Ishikawa (cell line): ENCODE measurements around the gene EFHD1.

Experiments
- CEBPB ChIP-seq: IDR thresholded peaks from 2 replicates; pipeline ENCODE4 v1.6.1; 2012
- CREB1 ChIP-seq: IDR thresholded peaks from 2 replicates; pipeline ENCODE4 v1.6.1; 2012; ENCODE audit warnings: low read depth
- EGR1 ChIP-seq: IDR thresholded peaks from 2 replicates; pipeline ENCODE4 v1.6.1; 2012
- EP300 ChIP-seq: IDR thresholded peaks from 2 replicates; pipeline ENCODE4 v1.6.1; 2012; ENCODE audit warnings: borderline replicate concordance
- FOXM1 ChIP-seq: IDR thresholded peaks from 2 replicates; pipeline ENCODE4 v1.6.1; 2012; ENCODE audit warnings: low read depth, borderline replicate concordance
- NFIC ChIP-seq: IDR thresholded peaks from 2 replicates; pipeline ENCODE4 v1.6.1; 2012
- RAD21 ChIP-seq: IDR thresholded peaks from 2 replicates; pipeline ENCODE4 v1.6.1; 2012; ENCODE audit warnings: low read depth
- REST ChIP-seq: IDR thresholded peaks from 2 replicates; pipeline ENCODE4 v1.6.1; 2012; ENCODE audit warnings: low read depth, mild to moderate bottlenecking
- TAF1 ChIP-seq: IDR thresholded peaks from 2 replicates; pipeline ENCODE4 v1.6.1; 2012; ENCODE audit warnings: low read depth, mild to moderate bottlenecking
- TCF12 ChIP-seq: IDR thresholded peaks from 2 replicates; pipeline ENCODE4 v1.6.1; 2012; ENCODE audit warnings: low read depth
- TEAD4 ChIP-seq: IDR thresholded peaks from 2 replicates; pipeline ENCODE4 v1.6.1; 2012
- USF1 ChIP-seq: IDR thresholded peaks from 2 replicates; pipeline ENCODE4 v1.6.1; 2012
- YY1 ChIP-seq: IDR thresholded peaks from 2 replicates; pipeline ENCODE4 v1.6.1; 2012; ENCODE audit warnings: low read depth
- ZBTB7A ChIP-seq: IDR thresholded peaks from 2 replicates; pipeline ENCODE4 v1.6.1; 2012; ENCODE audit warnings: low read depth
- TF ChIP-seq, protein P1 (sequence below): IDR thresholded peaks from 2 replicates; pipeline ENCODE4 v1.6.1; 2012

Gene EFHD1

GRCh38 chr2:232623768-232624765 lies 9.3 kb upstream of the EFHD1 start:
- TF ChIP-seq TAF1: no peak
- TF ChIP-seq YY1: no peak
- TF ChIP-seq REST: no peak
- no peak for TF ChIP-seq USF1
- no peak for TF ChIP-seq CREB1
- no peak for TF ChIP-seq CEBPB
- no peak for TF ChIP-seq RAD21
- TF ChIP-seq TEAD4: no peak
- no peak for TF ChIP-seq EP300
- no peak for TF ChIP-seq FOXM1
- TF ChIP-seq ZBTB7A: no peak
- no peak for TF ChIP-seq EGR1
- TF ChIP-seq NFIC: no peak
- TF ChIP-seq, protein P1, sequence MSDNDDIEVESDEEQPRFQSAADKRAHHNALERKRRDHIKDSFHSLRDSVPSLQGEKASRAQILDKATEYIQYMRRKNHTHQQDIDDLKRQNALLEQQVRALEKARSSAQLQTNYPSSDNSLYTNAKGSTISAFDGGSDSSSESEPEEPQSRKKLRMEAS: no peak
- no peak for TF ChIP-seq TCF12

GRCh38 chr2:232626584-232626983 lies 6.8 kb upstream of the EFHD1 start:
- no peak for TF ChIP-seq NFIC

- TF ChIP-seq YY1 (no peak), TAF1 (no peak), NFIC (no peak), CREB1 (no peak), TCF12 (no peak), REST (no peak), FOXM1 (no peak), EGR1 (no peak), CEBPB (no peak), TEAD4 (no peak), EP300 (no peak), ZBTB7A (no peak)
- TF ChIP-seq, protein P1: no peak
Measured at GRCh38 chr2:232628466-232629128, 4.8 kb upstream of the EFHD1 start.

DNA sequence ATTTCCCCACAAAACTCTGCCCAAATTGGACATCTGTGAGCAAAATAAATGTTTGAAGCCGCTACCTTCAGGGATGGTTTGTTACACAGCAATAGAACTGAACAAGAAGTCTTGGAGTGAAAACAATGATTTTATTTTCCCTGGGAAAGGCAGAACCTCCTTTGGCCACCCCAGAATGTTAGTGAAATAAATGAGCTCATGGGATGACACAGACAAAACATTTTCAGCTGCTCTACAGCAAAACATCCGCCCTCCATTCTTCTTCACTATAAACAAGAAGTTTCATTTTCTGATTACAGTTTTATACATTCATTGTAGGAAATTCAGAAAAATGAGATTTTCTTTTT lies 4.3 kb upstream of the EFHD1 start:
- TF ChIP-seq, protein P1: no peak
- TF ChIP-seq REST: no peak
- TF ChIP-seq CEBPB: no peak
- no peak for TF ChIP-seq NFIC
- no peak for TF ChIP-seq FOXM1
- TF ChIP-seq EP300: no peak
- no peak for TF ChIP-seq ZBTB7A
- TF ChIP-seq CREB1: no peak
- no peak for TF ChIP-seq TEAD4
- no peak for TF ChIP-seq EGR1
- TF ChIP-seq RAD21: no peak
- no peak for TF ChIP-seq TCF12
- TF ChIP-seq USF1: no peak
- no peak for TF ChIP-seq TAF1
- no peak for TF ChIP-seq YY1
